Activated CD8-positive, alpha-beta memory T cell treated with anti-CD3 and anti-CD28 coated beads, Interleukin-2, amount 50 U/mL, for 4 hours (primary cell): ENCODE data around the gene PARP9.

Experiments
- DNase-seq: peaks from one replicate; pipeline ENCODE4 v3.0.0-alpha.2; 2020

PARP9 gene

GRCh38 chr3:122564155-122564912, at the start of gene PARP9, which contains the start of gene DTX3L:
PARP9 (minus strand) TSS chr3:122564300; CDS start chr3:122559620, 4,680 bp downstream.
DTX3L (plus strand) TSS chr3:122564338; CDS start chr3:122564427, 89 bp downstream.
- DNase-seq: peak; percentile 86

- no peak for DNase-seq
These were observed 48.6 kb upstream of the PARP9 start for GRCh38 chr3:122612696-122613095.

- no peak for DNase-seq
These were observed 45.9 kb upstream of the PARP9 start for GRCh38 chr3:122609798-122610559.

- no peak for DNase-seq
These were observed 44.8 kb upstream of the PARP9 start for GRCh38 chr3:122608916-122609315.

GRCh38 chr3:122606330-122606729, 42.2 kb upstream of the PARP9 start:
- no peak for DNase-seq

GRCh38 chr3:122603056-122603455, 39.0 kb upstream of the PARP9 start:
- DNase-seq: no peak

- no peak for DNase-seq
These were observed 38.1 kb upstream of the PARP9 start for GRCh38 chr3:122602011-122602710.

GRCh38 chr3:122598556-122598955, 34.5 kb upstream of the PARP9 start:
- DNase-seq: no peak

- DNase-seq: no peak
These were observed 34.1 kb upstream of the PARP9 start for GRCh38 chr3:122598151-122598550.

GRCh38 chr3:122594025-122594424, 29.9 kb upstream of the PARP9 start:
- DNase-seq: no peak

GRCh38 chr3:122590610-122591009, 26.5 kb upstream of the PARP9 start:
- DNase-seq: no peak

GRCh38 chr3:122589297-122589696, 25.2 kb upstream of the PARP9 start:
- DNase-seq: no peak

GRCh38 chr3:122587572-122587971, 23.5 kb upstream of the PARP9 start:
- no peak for DNase-seq

- DNase-seq: no peak
These were observed 22.8 kb upstream of the PARP9 start for GRCh38 chr3:122586773-122587485.

- DNase-seq: no peak
These were observed 22.0 kb upstream of the PARP9 start for GRCh38 chr3:122586098-122586497.

- DNase-seq: no peak
These were observed 18.3 kb upstream of the PARP9 start for GRCh38 chr3:122582390-122582789.

- DNase-seq: no peak
These were observed 17.5 kb upstream of the PARP9 start for GRCh38 chr3:122581622-122582021.

GRCh38 chr3:122580470-122580869, 16.4 kb upstream of the PARP9 start:
- no peak for DNase-seq

- no peak for DNase-seq
These were observed 14.1 kb upstream of the PARP9 start for GRCh38 chr3:122578069-122578740.

GRCh38 chr3:122577409-122578031, 13.4 kb upstream of the PARP9 start, which contains the start of gene PARP15:
PARP15 (plus strand) TSS chr3:122577650; CDS start chr3:122577668, 18 bp downstream.
- peak; percentile 38 for DNase-seq

GRCh38 chr3:122576174-122576940, 12.3 kb upstream of the PARP9 start:
- no peak for DNase-seq
